ENCODE results near the gene RPL15.

GRCh38 chr3:23949784-23950183 is 32.9 kb downstream of the RPL15 start:
- TF ChIP-seq CTCF (IDR thresholded peaks at IDR 0.05) = no peak
- no peak for TF ChIP-seq EZH2 (IDR thresholded peaks at IDR 0.05)
